PC-9 (cell line): Measurements from ENCODE around the gene HMOX2. TPM values are rescaled to one million over a fixed set of nuclear protein-coding genes. Genes with fewer than 3 reads are reported as not detected.
A peak's percentile ranks its signal among the peaks of the same experiment; 100 is the strongest.

Experiments used
- Bru-seq: library from RNA; stranded (reverse); fragments of 400-500 nt; gene quantifications from one replicate; lab custom pipeline; 2021; lab: Mats Ljungman, UMichigan
- BruChase-seq, 2 experiments: library from RNA; stranded (reverse); fragments of 400-500 nt; gene quantifications; one replicate each; lab custom pipeline; 2021; lab: Mats Ljungman, UMichigan
- BruUV-seq: library from RNA; stranded (reverse); fragments of 400-500 nt; replicated peaks from 2 replicates; lab custom pipeline; 2021; lab: Mats Ljungman, UMichigan
- CTCF ChIA-PET: fragments of 300-600 bp; sonication (Branson Sonifier 250); formaldehyde crosslinking; loops from one replicate; lab custom pipeline; 2022; ENCODE audit warnings: antibody characterized with exemption; lab: Charles Lee
- POLR2A ChIA-PET: fragments of 300-600 bp; sonication (Branson Sonifier 250); formaldehyde crosslinking; loops from one replicate; lab custom pipeline; 2022; ENCODE audit warnings: antibody characterized with exemption; ENCODE audit not compliant: unreplicated experiment; lab: Charles Lee
- DNase-seq, 2 experiments: peaks; one replicate each; pipeline versions ENCODE4 v3.0.0 to v3.0.0-alpha.2; 2015 to 2022; ENCODE audit warnings: mixed read lengths in 1 of 2
- H2AFZ ChIP-seq: fragments of 200-600 bp; sonication (generic); 2 replicates; pipeline ENCODE4 v1.8.1; 2017; ENCODE audit warnings: antibody characterized with exemption
- H3F3A ChIP-seq: fragments of 200-600 bp; sonication (generic); 2 replicates; pipeline ENCODE4 v1.8.1; 2017; ENCODE audit warnings: antibody characterized with exemption, mild to moderate bottlenecking, low read depth; ENCODE audit not compliant: insufficient read depth
- H3K27ac ChIP-seq: fragments of 200-600 bp; sonication (generic); 2 replicates; pipeline ENCODE4 v1.6.1; 2016; ENCODE audit warnings: mixed run types
- H3K27me3 ChIP-seq: fragments of 200-600 bp; sonication (generic); 2 replicates; pipeline ENCODE4 v1.6.1; 2016; ENCODE audit warnings: low read depth, mixed run types; ENCODE audit not compliant: insufficient read depth
- H3K36me3 ChIP-seq: fragments of 200-600 bp; sonication (generic); 2 replicates; pipeline ENCODE4 v1.6.1; 2016; ENCODE audit warnings: low read depth, mixed run types
- H3K4me1 ChIP-seq: fragments of 200-600 bp; sonication (generic); replicated peaks from 2 replicates; pipeline ENCODE4 v1.6.1; 2016; ENCODE audit warnings: mixed run types; ENCODE audit not compliant: insufficient read depth
- H3K4me2 ChIP-seq: fragments of 200-600 bp; sonication (generic); 2 replicates; pipeline ENCODE4 v1.6.1; 2017; ENCODE audit warnings: mixed run types
- H3K4me3 ChIP-seq: fragments of 200-600 bp; sonication (generic); 2 replicates; pipeline ENCODE4 v1.6.1; 2016; ENCODE audit warnings: mixed run types
- H3K79me2 ChIP-seq: fragments of 200-600 bp; sonication (generic); 2 replicates; pipeline ENCODE4 v1.6.1; 2017; ENCODE audit warnings: low read depth, mixed run types
- H3K9me2 ChIP-seq: fragments of 200-600 bp; sonication (generic); 2 replicates; pipeline ENCODE4 v1.8.1; 2017; ENCODE audit warnings: mild to moderate bottlenecking; ENCODE audit not compliant: insufficient read depth
- H3K9me3 ChIP-seq: fragments of 200-600 bp; sonication (generic); 2 replicates; pipeline ENCODE4 v1.8.1; 2016; ENCODE audit warnings: low read depth; ENCODE audit not compliant: insufficient read depth
- H4K20me1 ChIP-seq: fragments of 200-600 bp; sonication (generic); 2 replicates; pipeline ENCODE4 v1.8.1; 2017; ENCODE audit not compliant: insufficient read depth
- CTCF ChIP-seq: fragments of 200-600 bp; sonication (generic); conservative IDR thresholded peaks from 2 replicates; pipeline ENCODE4 v1.6.1; 2017; ENCODE audit warnings: mixed run types, antibody characterized with exemption, mild to moderate bottlenecking, moderate library complexity
- EZH2 ChIP-seq: fragments of 200-600 bp; sonication (generic); IDR thresholded peaks from 2 replicates; pipeline ENCODE4 v1.8.0; 2017; ENCODE audit warnings: antibody characterized with exemption, low read depth
- intact Hi-C: fragments of 100-400 bp; cut with micrococcal nuclease; formaldehyde crosslinking; loops from one replicate; pipeline ENCODE4 v1.10.0; 2022; ENCODE audit not compliant: unreplicated experiment
- long read RNA-seq: library from polyadenylated mRNA; stranded (forward); transcript quantifications from one replicate; pipeline ENCODE4 v2.0.0, GENCODE V29; 2022
- total RNA-seq: library from RNA; stranded (reverse); gene quantifications from 2 replicates; pipeline ENCODE4 v1.2.3, GENCODE V29; 2021

HMOX2 gene
- total RNA-seq (68.1 and 69.5 TPM in 2 replicates), Bru-seq, nascent RNA (percentile 80 among the genes with signal in this experiment), BruChase-seq, experiment 1, labeled RNA remaining after a 2-hour chase (percentile 63 among the genes with signal in this experiment), BruChase-seq, experiment 2, labeled RNA remaining after a 6-hour chase (percentile 75 among the genes with signal in this experiment)
- long read RNA-seq, transcript HMOX2-205 (7 exons, 1,797 nt) = minor isoform, 9 of 225 reads
- long read RNA-seq, transcript HMOX2-203 (6 exons, 1,727 nt) = minor isoform, 15 of 225 reads
- long read RNA-seq, transcript HMOX2-208 (6 exons, 2,147 nt) = major isoform, 125 of 225 reads
- long read RNA-seq, partial matches to known transcripts = 56 of 225 reads
- long read RNA-seq, other reads (novel, unspliced or antisense) = 17 of 225 reads

- H3K4me1 ChIP-seq = peaks cover 27% of the 10 kb centered on the region
- H3K4me3 ChIP-seq = peak within 1 kb of the TSS; percentile 96
- H2AFZ ChIP-seq = peak within 1 kb of the TSS; percentile 88
- DNase-seq = peak; percentile 86 to 99
- no peaks in the 10 kb centered on the region for H3K27me3 ChIP-seq
- no peaks in the 10 kb centered on the region for H3K9me2 ChIP-seq
- no peaks in the 10 kb centered on the region; the same call in 1 of the 2 replicates for H4K20me1 ChIP-seq
- CTCF ChIA-PET = interaction anchor here (0.7 to 1.8 kb wide), 3 partner anchors 24 to 110 kb away, joined by 3 to 6 read pairs (median 4); no protein-coding TSS in a partner anchor
- H3K36me3 ChIP-seq = no peaks in the 10 kb centered on the region
- POLR2A ChIA-PET = interaction anchor here (0.5 to 0.8 kb wide), 6 partner anchors 13 to 1289 kb away, joined by 3 to 31 read pairs (median 8); no protein-coding TSS in a partner anchor
- intact Hi-C loops = loop anchor here (1.0 kb wide), 1 partner anchor 24 kb away; no protein-coding TSS in a partner anchor
- peak within 1 kb of the TSS; percentile 71 for H3K27ac ChIP-seq
- peaks cover 45% of the 10 kb centered on the region; the same call in 1 of the 2 replicates for H3F3A ChIP-seq
- no TSS peak for BruUV-seq
- TF ChIP-seq CTCF (no peak; the same call in 1 of the 2 replicates), EZH2 (no peak)
- H3K9me3 ChIP-seq = no peaks in the 10 kb centered on the region
- peak within 1 kb of the TSS; percentile 91 for H3K4me2 ChIP-seq
- peaks cover 76% of the 10 kb centered on the region for H3K79me2 ChIP-seq
These were observed at the start of gene HMOX2 for GRCh38 chr16:4475880-4476788. TSS of gene HMOX2 (plus strand) at chr16:4476398. CDS start at chr16:4505525, 29,127 bp downstream.

- Histone ChIP-seq H3K9me2 (no peaks in the 10 kb centered on the region), H3F3A (peaks cover 17% of the 10 kb centered on the region; the same call in 1 of the 2 replicates), H3K27ac (peak overlapping the region; percentile 95), H3K4me3 (peak overlapping the region; percentile 80), H3K36me3 (peaks cover 5% of the 10 kb centered on the region), H3K79me2 (peaks cover 66% of the 10 kb centered on the region), H3K27me3 (no peaks in the 10 kb centered on the region), H2AFZ (no peak overlapping the region), H3K4me1 (peaks cover 12% of the 10 kb centered on the region), H4K20me1 (peaks cover 25% of the 10 kb centered on the region), H3K4me2 (peak overlapping the region; percentile 94), H3K9me3 (no peaks in the 10 kb centered on the region)
- CTCF ChIA-PET = no interaction called here
- DNase-seq = no peak
- TSS peak; percentile 48 for BruUV-seq
- TF ChIP-seq EZH2 (no peak), CTCF (no peak)
- intact Hi-C loops = no loop called here
- POLR2A ChIA-PET = no interaction called here
These were observed 49.4 kb upstream of the HMOX2 start for GRCh38 chr16:4426722-4427372.
